SU-DHL-6 (cell line): ENCODE data around the gene DYNLL2.
"Not testable (repeated sequence)": the region's sequence is repeated elsewhere in the genome, so short reads cannot be mapped to it uniquely, and the experiment has no call there.

ENCODE experiments used
- H2AFZ ChIP-seq: fragments of 200-600 bp; sonication (generic); 2 replicates; pipeline ENCODE4 v1.6.1; 2014; ENCODE audit warnings: low read depth, mild to moderate bottlenecking, moderate library complexity, mixed read lengths, antibody characterized with exemption, low read length; ENCODE audit not compliant: severe bottlenecking
- H3F3A ChIP-seq: fragments of 200-600 bp; shearing (Covaris generic); 2 replicates; pipeline ENCODE4 v1.6.0; 2016; ENCODE audit warnings: antibody characterized with exemption, mild to moderate bottlenecking; ENCODE audit not compliant: insufficient read depth
- H3K27ac ChIP-seq: fragments of 200-600 bp; sonication (generic); 2 replicates; pipeline ENCODE4 v1.5.1; 2016; ENCODE audit warnings: low read depth, mild to moderate bottlenecking, low read length, moderate library complexity, mixed read lengths
- H3K27me3 ChIP-seq: fragments of 200-600 bp; sonication (generic), shearing (Covaris generic); 2 replicates; pipeline ENCODE4 v1.6.0; 2014; ENCODE audit warnings: mild to moderate bottlenecking, low read length
- H3K36me3 ChIP-seq: fragments of 200-600 bp; sonication (generic); 2 replicates; pipeline ENCODE4 v1.6.1; 2014; ENCODE audit warnings: mild to moderate bottlenecking, low read length, mixed read lengths
- H3K4me2 ChIP-seq: fragments of 300-600, 200-600 bp; shearing (Covaris generic), sonication (generic); 2 replicates; pipeline ENCODE4 v1.6.0; 2014; ENCODE audit warnings: low read length, low read depth, mild to moderate bottlenecking; ENCODE audit not compliant: poor library complexity, severe bottlenecking
- H3K4me3 ChIP-seq: fragments of 200-600 bp; sonication (generic); 2 replicates; pipeline ENCODE4 v1.5.1; 2014; ENCODE audit warnings: antibody characterized with exemption, low read length, mild to moderate bottlenecking, mixed read lengths; ENCODE audit not compliant: insufficient read depth, poor library complexity, severe bottlenecking
- H3K79me2 ChIP-seq: fragments of 200-600 bp; sonication (generic); 2 replicates; pipeline ENCODE4 v1.6.1; 2014; ENCODE audit warnings: mild to moderate bottlenecking, low read length, moderate library complexity; ENCODE audit not compliant: insufficient read depth
- H3K9ac ChIP-seq: fragments of 200-600 bp; sonication (generic); 2 replicates; pipeline ENCODE4 v1.7.0; 2014; ENCODE audit warnings: mild to moderate bottlenecking, low read length
- H3K9me2 ChIP-seq: fragments of 200-600 bp; sonication (generic); replicated peaks from 2 replicates; pipeline ENCODE4 v1.6.1; 2014; ENCODE audit warnings: low read length; ENCODE audit not compliant: insufficient read depth
- H3K9me3 ChIP-seq: fragments of 200-600 bp; sonication (generic); 2 replicates; pipeline ENCODE4 v1.6.1; 2014; ENCODE audit warnings: low read length, mixed read lengths; ENCODE audit not compliant: insufficient read depth
- H4K20me1 ChIP-seq: fragments of 200-600 bp; sonication (generic); 2 replicates; pipeline ENCODE4 v1.6.1; 2014; ENCODE audit warnings: low read depth, mild to moderate bottlenecking, antibody characterized with exemption, low read length, moderate library complexity, mixed read lengths
- CTCF ChIP-seq: fragments of 200-600 bp; sonication (generic); IDR thresholded peaks from one replicate; pipeline ENCODE4 v1.5.1; 2017; ENCODE audit warnings: antibody characterized with exemption, mild to moderate bottlenecking, low read length, moderate library complexity; ENCODE audit not compliant: insufficient read depth, poor library complexity, severe bottlenecking
- EZH2phosphoT487 ChIP-seq: fragments of 200-600 bp; sonication (generic), shearing (Covaris generic); conservative IDR thresholded peaks from 2 replicates; pipeline ENCODE4 v1.6.1; 2018; ENCODE audit warnings: mild to moderate bottlenecking, antibody characterized with exemption, low read length, moderate library complexity, mixed read lengths

DYNLL2 gene

GRCh38 chr17:58066401-58066800 lies 16.8 kb upstream of the DYNLL2 start:
- no peaks in the 10 kb centered on the region for H3K27me3 ChIP-seq
- no peak overlapping the region for H3K4me3 ChIP-seq
- H3K36me3 ChIP-seq, result no peaks in the 10 kb centered on the region
- no peaks in the 10 kb centered on the region for H3F3A ChIP-seq
- no peaks in the 10 kb centered on the region for H3K9me2 ChIP-seq
- H4K20me1 ChIP-seq, result no peaks in the 10 kb centered on the region
- no peak for TF ChIP-seq CTCF
- TF ChIP-seq EZH2phosphoT487, result no peak
- no peak overlapping the region for H3K9ac ChIP-seq
- no peaks in the 10 kb centered on the region for H3K9me3 ChIP-seq
- no peaks in the 10 kb centered on the region for H3K79me2 ChIP-seq
- no peak overlapping the region for H2AFZ ChIP-seq
- no peak overlapping the region for H3K27ac ChIP-seq
- H3K4me2 ChIP-seq, result no peak overlapping the region

GRCh38 chr17:58072862-58073261 lies 10.4 kb upstream of the DYNLL2 start:
- H3K4me3 ChIP-seq, result no peak overlapping the region
- no peak overlapping the region for H3K4me2 ChIP-seq
- no peak overlapping the region for H3K27ac ChIP-seq
- no peaks in the 10 kb centered on the region for H3K27me3 ChIP-seq
- no peak overlapping the region for H2AFZ ChIP-seq
- no peaks in the 10 kb centered on the region for H3K9me3 ChIP-seq
- H4K20me1 ChIP-seq, result no peaks in the 10 kb centered on the region
- H3K36me3 ChIP-seq, result no peaks in the 10 kb centered on the region
- H3K79me2 ChIP-seq, result no peaks in the 10 kb centered on the region
- no peak overlapping the region for H3K9ac ChIP-seq
- no peaks in the 10 kb centered on the region for H3F3A ChIP-seq
- no peak for TF ChIP-seq EZH2phosphoT487
- H3K9me2 ChIP-seq, result no peaks in the 10 kb centered on the region

- not testable (repeated sequence) for H3F3A ChIP-seq, H3K4me2 ChIP-seq, H3K9me3 ChIP-seq, H3K79me2 ChIP-seq, H3K9ac ChIP-seq, H3K36me3 ChIP-seq, H3K27ac ChIP-seq, H3K27me3 ChIP-seq, H4K20me1 ChIP-seq, H3K4me3 ChIP-seq, H3K9me2 ChIP-seq, H2AFZ ChIP-seq
Observed at GRCh38 chr17:58073266-58073665, 10.0 kb upstream of the DYNLL2 start.

- not testable (repeated sequence) for H4K20me1 ChIP-seq, H3K4me3 ChIP-seq, H3K27ac ChIP-seq, H3K9me3 ChIP-seq, H3K9ac ChIP-seq, H3K9me2 ChIP-seq, H2AFZ ChIP-seq, H3K27me3 ChIP-seq, H3K79me2 ChIP-seq, H3K36me3 ChIP-seq, H3F3A ChIP-seq, H3K4me2 ChIP-seq
Observed at GRCh38 chr17:58074406-58074805, 8.8 kb upstream of the DYNLL2 start.

DNA sequence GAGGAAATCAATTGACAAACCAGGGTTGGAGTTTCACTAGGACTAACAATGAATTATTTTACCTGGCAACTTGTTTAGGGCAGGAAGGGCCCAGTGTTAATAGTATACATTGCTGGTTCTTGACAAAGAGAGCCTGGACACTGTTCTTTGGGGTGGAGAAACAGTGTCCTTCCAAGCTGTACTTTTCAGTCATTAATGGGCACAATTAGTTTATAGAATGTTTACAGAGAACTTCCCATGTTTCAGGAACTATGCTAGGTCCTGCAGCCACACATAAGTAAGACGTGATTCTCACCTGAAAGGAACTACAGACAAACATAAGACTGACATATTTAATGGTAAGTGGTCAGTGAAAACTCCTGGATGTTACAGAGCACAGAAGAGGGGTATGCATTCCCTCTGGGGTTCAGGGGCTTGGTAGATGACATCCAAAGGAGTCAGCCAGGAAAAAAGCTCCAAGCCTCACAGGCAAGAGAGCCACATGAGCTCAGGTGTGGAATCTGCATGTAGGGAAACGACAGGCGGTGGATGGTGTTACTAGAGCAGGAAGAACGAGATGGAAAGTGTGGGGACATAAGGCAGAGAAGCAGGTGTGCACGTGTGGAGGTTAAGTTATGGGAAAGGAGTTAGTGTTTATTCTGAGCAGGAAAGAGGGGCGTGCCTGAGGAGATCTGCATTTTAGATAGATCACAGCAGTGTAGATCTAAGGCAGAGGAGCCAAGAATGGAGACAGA lies 3.8 kb upstream of the DYNLL2 start:
- Histone ChIP-seq H3K79me2 (peaks cover 9% of the 10 kb centered on the region), H3K4me3 (no peak overlapping the region), H3K9ac (no peak overlapping the region), H2AFZ (no peak overlapping the region), H3K36me3 (no peaks in the 10 kb centered on the region), H3K4me2 (no peak overlapping the region), H3K27ac (no peak overlapping the region), H3K9me3 (no peaks in the 10 kb centered on the region), H3K27me3 (no peaks in the 10 kb centered on the region), H3K9me2 (no peaks in the 10 kb centered on the region), H4K20me1 (no peaks in the 10 kb centered on the region), H3F3A (0 out of 2 replicates have a peak, but pooled peaks cover 7% of the 10 kb centered on the region)
- TF ChIP-seq EZH2phosphoT487, result no peak
- TF ChIP-seq CTCF, result no peak
